ENCODE data around the gene URB2.
"Not testable (repeated sequence)": the region's sequence is repeated elsewhere in the genome, so short reads cannot be mapped to it uniquely, and the experiment has no call there.

- TF ChIP-seq, protein P1, sequence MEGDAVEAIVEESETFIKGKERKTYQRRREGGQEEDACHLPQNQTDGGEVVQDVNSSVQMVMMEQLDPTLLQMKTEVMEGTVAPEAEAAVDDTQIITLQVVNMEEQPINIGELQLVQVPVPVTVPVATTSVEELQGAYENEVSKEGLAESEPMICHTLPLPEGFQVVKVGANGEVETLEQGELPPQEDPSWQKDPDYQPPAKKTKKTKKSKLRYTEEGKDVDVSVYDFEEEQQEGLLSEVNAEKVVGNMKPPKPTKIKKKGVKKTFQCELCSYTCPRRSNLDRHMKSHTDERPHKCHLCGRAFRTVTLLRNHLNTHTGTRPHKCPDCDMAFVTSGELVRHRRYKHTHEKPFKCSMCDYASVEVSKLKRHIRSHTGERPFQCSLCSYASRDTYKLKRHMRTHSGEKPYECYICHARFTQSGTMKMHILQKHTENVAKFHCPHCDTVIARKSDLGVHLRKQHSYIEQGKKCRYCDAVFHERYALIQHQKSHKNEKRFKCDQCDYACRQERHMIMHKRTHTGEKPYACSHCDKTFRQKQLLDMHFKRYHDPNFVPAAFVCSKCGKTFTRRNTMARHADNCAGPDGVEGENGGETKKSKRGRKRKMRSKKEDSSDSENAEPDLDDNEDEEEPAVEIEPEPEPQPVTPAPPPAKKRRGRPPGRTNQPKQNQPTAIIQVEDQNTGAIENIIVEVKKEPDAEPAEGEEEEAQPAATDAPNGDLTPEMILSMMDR (IDR thresholded peaks at IDR 0.05), result not testable (repeated sequence)
- not testable (repeated sequence) for TF ChIP-seq EZH2 (IDR thresholded peaks at IDR 0.05; ENCODE audit: borderline replicate concordance, insufficient read depth, low read depth, low read length, poor library complexity, severe bottlenecking)
These were observed 79.1 kb downstream of the URB2 start for GRCh38 chr1:229705152-229705551.
